ENCODE measurements around the gene ITGA7.
A peak's percentile ranks its signal among the peaks of the same experiment; 100 is the strongest.

Gene ITGA7

GRCh38 chr12:55738123-55739024 is 30.7 kb upstream of the ITGA7 start:
- no peak overlapping the region for H3K18ac ChIP-seq (ENCODE audit: low read length)
- no peaks in the 10 kb centered on the region for H3K27me3 ChIP-seq (ENCODE audit: insufficient read depth, low read length)
- H3K23ac ChIP-seq (ENCODE audit: low read length) = no peak overlapping the region
- no CpG with 5 or more reads among the region's 14 CpGs for WGBS (ENCODE audit: extremely low coverage, insufficient coverage, insufficient read length)
- H3K36me3 ChIP-seq (ENCODE audit: control insufficient read depth in 1 of 2, insufficient read depth in 2 of 2, low read length in 2 of 2) = no peaks in the 10 kb centered on the region
- H4K12ac ChIP-seq (ENCODE audit: low read depth, low read length) = peak overlapping the region; percentile 50
- H4K8ac ChIP-seq (ENCODE audit: low read depth, low read length) = peak overlapping the region; percentile 63
- peak overlapping the region; percentile 71 for H3K4me2 ChIP-seq (ENCODE audit: low read length)
- H3K4me1 ChIP-seq (ENCODE audit: control insufficient read depth in 1 of 2, insufficient read depth in 2 of 2, low read length in 2 of 2) = peaks cover 7 to 16% of the 10 kb centered on the region in 2 experiments
- peaks cover 1% of the 10 kb centered on the region for H3K79me1 ChIP-seq (ENCODE audit: low read length)
- DNase-seq = peak; percentile 66 to 99
- no peak overlapping the region for H2AK5ac ChIP-seq (ENCODE audit: low read length)
- no peak overlapping the region for H4K91ac ChIP-seq (ENCODE audit: low read depth, low read length)
- no peak overlapping the region for H3K4ac ChIP-seq (ENCODE audit: low read depth, low read length)
- no peak overlapping the region for H2BK12ac ChIP-seq (ENCODE audit: low read length)
- H3K27ac ChIP-seq (ENCODE audit: low read depth, low read length) = no peak overlapping the region
- H3K79me2 ChIP-seq (ENCODE audit: control insufficient read depth, insufficient read depth, low read length, poor library complexity) = no peaks in the 10 kb centered on the region
- H2AFZ ChIP-seq (ENCODE audit: insufficient read depth, low read length, poor library complexity) = peak overlapping the region; percentile 67
- no peak overlapping the region for H3K9ac ChIP-seq (ENCODE audit: low read length)
- peak overlapping the region; percentile 10 for H2BK5ac ChIP-seq (ENCODE audit: low read depth, low read length, poor library complexity)
- H3K4me3 ChIP-seq (ENCODE audit: low read depth, low read length) = no peak overlapping the region
- no peak overlapping the region for H3K14ac ChIP-seq (ENCODE audit: low read length)
- H2BK120ac ChIP-seq (ENCODE audit: insufficient read depth, low read length, poor library complexity) = no peak overlapping the region
- H3K9me3 ChIP-seq (ENCODE audit: insufficient read depth, low read depth, low read length) = no peaks in the 10 kb centered on the region

- peak overlapping the region; percentile 71 for H3K4me2 ChIP-seq (ENCODE audit: low read length)
- H3K27ac ChIP-seq (ENCODE audit: low read depth, low read length) = no peak overlapping the region
- H4K12ac ChIP-seq (ENCODE audit: low read depth, low read length) = peak overlapping the region; percentile 50
- no peaks in the 10 kb centered on the region for H3K36me3 ChIP-seq (ENCODE audit: control insufficient read depth in 1 of 2, insufficient read depth in 2 of 2, low read length in 2 of 2)
- WGBS (ENCODE audit: extremely low coverage, insufficient coverage, insufficient read length) = no CpG with 5 or more reads among the region's 4 CpGs
- H2AK5ac ChIP-seq (ENCODE audit: low read length) = no peak overlapping the region
- no peaks in the 10 kb centered on the region for H3K9me3 ChIP-seq (ENCODE audit: insufficient read depth, low read depth, low read length)
- H2AFZ ChIP-seq (ENCODE audit: insufficient read depth, low read length, poor library complexity) = peak overlapping the region; percentile 67
- no peak overlapping the region for H4K91ac ChIP-seq (ENCODE audit: low read depth, low read length)
- no peak overlapping the region for H2BK12ac ChIP-seq (ENCODE audit: low read length)
- no peaks in the 10 kb centered on the region for H3K79me1 ChIP-seq (ENCODE audit: low read length)
- peaks cover 7 to 16% of the 10 kb centered on the region in 2 experiments for H3K4me1 ChIP-seq (ENCODE audit: control insufficient read depth in 1 of 2, insufficient read depth in 2 of 2, low read length in 2 of 2)
- no peak overlapping the region for H3K9ac ChIP-seq (ENCODE audit: low read length)
- no peak overlapping the region for H3K4ac ChIP-seq (ENCODE audit: low read depth, low read length)
- H2BK5ac ChIP-seq (ENCODE audit: low read depth, low read length, poor library complexity) = peak overlapping the region; percentile 10
- H3K79me2 ChIP-seq (ENCODE audit: control insufficient read depth, insufficient read depth, low read length, poor library complexity) = no peaks in the 10 kb centered on the region
- no peak overlapping the region for H3K14ac ChIP-seq (ENCODE audit: low read length)
- H3K4me3 ChIP-seq (ENCODE audit: low read depth, low read length) = no peak overlapping the region
- no peak overlapping the region for H3K23ac ChIP-seq (ENCODE audit: low read length)
- no peak for DNase-seq
- H2BK120ac ChIP-seq (ENCODE audit: insufficient read depth, low read length, poor library complexity) = no peak overlapping the region
- no peak overlapping the region for H3K18ac ChIP-seq (ENCODE audit: low read length)
- no peaks in the 10 kb centered on the region for H3K27me3 ChIP-seq (ENCODE audit: insufficient read depth, low read length)
- H4K8ac ChIP-seq (ENCODE audit: low read depth, low read length) = peak overlapping the region; percentile 63
Observed at GRCh38 chr12:55737581-55738122, 29.9 kb upstream of the ITGA7 start.

GRCh38 chr12:55736780-55737580 is 29.3 kb upstream of the ITGA7 start:
- WGBS (ENCODE audit: extremely low coverage, insufficient coverage, insufficient read length) = no CpG with 5 or more reads among the region's 6 CpGs
- peak overlapping the region; percentile 17 for H2BK12ac ChIP-seq (ENCODE audit: low read length)
- peak overlapping the region; percentile 50 for H2AK5ac ChIP-seq (ENCODE audit: low read length)
- no peak overlapping the region for H3K4ac ChIP-seq (ENCODE audit: low read depth, low read length)
- no peak overlapping the region for H2BK5ac ChIP-seq (ENCODE audit: low read depth, low read length, poor library complexity)
- peak overlapping the region; percentile 32 for H4K12ac ChIP-seq (ENCODE audit: low read depth, low read length)
- H3K4me3 ChIP-seq (ENCODE audit: low read depth, low read length) = no peak overlapping the region
- no peaks in the 10 kb centered on the region for H3K79me1 ChIP-seq (ENCODE audit: low read length)
- H4K8ac ChIP-seq (ENCODE audit: low read depth, low read length) = peak overlapping the region; percentile 63
- no peak overlapping the region for H3K18ac ChIP-seq (ENCODE audit: low read length)
- peak; percentile 80 to 82 for DNase-seq
- H2AFZ ChIP-seq (ENCODE audit: insufficient read depth, low read length, poor library complexity) = no peak overlapping the region
- H3K4me1 ChIP-seq (ENCODE audit: control insufficient read depth in 1 of 2, insufficient read depth in 2 of 2, low read length in 2 of 2) = peaks cover 5 to 11% of the 10 kb centered on the region in 2 experiments
- H4K91ac ChIP-seq (ENCODE audit: low read depth, low read length) = no peak overlapping the region
- H3K79me2 ChIP-seq (ENCODE audit: control insufficient read depth, insufficient read depth, low read length, poor library complexity) = no peaks in the 10 kb centered on the region
- no peak overlapping the region for H3K9ac ChIP-seq (ENCODE audit: low read length)
- H3K14ac ChIP-seq (ENCODE audit: low read length) = no peak overlapping the region
- no peaks in the 10 kb centered on the region for H3K36me3 ChIP-seq (ENCODE audit: control insufficient read depth in 1 of 2, insufficient read depth in 2 of 2, low read length in 2 of 2)
- no peak overlapping the region for H2BK120ac ChIP-seq (ENCODE audit: insufficient read depth, low read length, poor library complexity)
- no peak overlapping the region for H3K4me2 ChIP-seq (ENCODE audit: low read length)
- no peaks in the 10 kb centered on the region for H3K27me3 ChIP-seq (ENCODE audit: insufficient read depth, low read length)
- H3K23ac ChIP-seq (ENCODE audit: low read length) = no peak overlapping the region
- no peak overlapping the region for H3K27ac ChIP-seq (ENCODE audit: low read depth, low read length)
- H3K9me3 ChIP-seq (ENCODE audit: insufficient read depth, low read depth, low read length) = no peaks in the 10 kb centered on the region

- Histone ChIP-seq H3K4me1 (ENCODE audit: control insufficient read depth in 1 of 2, insufficient read depth in 2 of 2, low read length in 2 of 2) (peaks cover 4 to 9% of the 10 kb centered on the region in 2 experiments), H3K36me3 (ENCODE audit: control insufficient read depth in 1 of 2, insufficient read depth in 2 of 2, low read length in 2 of 2) (no peaks in the 10 kb centered on the region), H2BK12ac (ENCODE audit: low read length) (no peak overlapping the region), H3K14ac (ENCODE audit: low read length) (no peak overlapping the region), H4K91ac (ENCODE audit: low read depth, low read length) (no peak overlapping the region), H4K12ac (ENCODE audit: low read depth, low read length) (no peak overlapping the region), H3K23ac (ENCODE audit: low read length) (no peak overlapping the region), H3K9ac (ENCODE audit: low read length) (peak overlapping the region; percentile 2), H3K79me2 (ENCODE audit: control insufficient read depth, insufficient read depth, low read length, poor library complexity) (no peaks in the 10 kb centered on the region), H3K27me3 (ENCODE audit: insufficient read depth, low read length) (no peaks in the 10 kb centered on the region), H2BK5ac (ENCODE audit: low read depth, low read length, poor library complexity) (no peak overlapping the region), H2AFZ (ENCODE audit: insufficient read depth, low read length, poor library complexity) (no peak overlapping the region), H4K8ac (ENCODE audit: low read depth, low read length) (no peak overlapping the region), H3K79me1 (ENCODE audit: low read length) (no peaks in the 10 kb centered on the region), H3K4me3 (ENCODE audit: low read depth, low read length) (no peak overlapping the region), H2AK5ac (ENCODE audit: low read length) (no peak overlapping the region), H3K18ac (ENCODE audit: low read length) (no peak overlapping the region), H2BK120ac (ENCODE audit: insufficient read depth, low read length, poor library complexity) (no peak overlapping the region), H3K27ac (ENCODE audit: low read depth, low read length) (no peak overlapping the region), H3K4me2 (ENCODE audit: low read length) (no peak overlapping the region), H3K4ac (ENCODE audit: low read depth, low read length) (no peak overlapping the region), H3K9me3 (ENCODE audit: insufficient read depth, low read depth, low read length) (no peaks in the 10 kb centered on the region)
- no peak for DNase-seq
- WGBS (ENCODE audit: extremely low coverage, insufficient coverage, insufficient read length) = no CpG with 5 or more reads among the region's 3 CpGs
Observed at GRCh38 chr12:55736076-55736475, 28.4 kb upstream of the ITGA7 start.
